Measurements from ENCODE around the gene FOXO3.
"Not testable (repeated sequence)": the region's sequence is repeated elsewhere in the genome, so short reads cannot be mapped to it uniquely, and the experiment has no call there.

The FOXO3 gene

GRCh38 chr6:108556250-108556649 lies 4.5 kb upstream of the FOXO3 start:
- no peak for DNase-seq

- DNase-seq = no peak
Measured at GRCh38 chr6:108556866-108557493, 3.7 kb upstream of the FOXO3 start.

- peak; percentile 80 for DNase-seq
Measured at GRCh38 chr6:108557494-108558371, 3.0 kb upstream of the FOXO3 start.

DNA sequence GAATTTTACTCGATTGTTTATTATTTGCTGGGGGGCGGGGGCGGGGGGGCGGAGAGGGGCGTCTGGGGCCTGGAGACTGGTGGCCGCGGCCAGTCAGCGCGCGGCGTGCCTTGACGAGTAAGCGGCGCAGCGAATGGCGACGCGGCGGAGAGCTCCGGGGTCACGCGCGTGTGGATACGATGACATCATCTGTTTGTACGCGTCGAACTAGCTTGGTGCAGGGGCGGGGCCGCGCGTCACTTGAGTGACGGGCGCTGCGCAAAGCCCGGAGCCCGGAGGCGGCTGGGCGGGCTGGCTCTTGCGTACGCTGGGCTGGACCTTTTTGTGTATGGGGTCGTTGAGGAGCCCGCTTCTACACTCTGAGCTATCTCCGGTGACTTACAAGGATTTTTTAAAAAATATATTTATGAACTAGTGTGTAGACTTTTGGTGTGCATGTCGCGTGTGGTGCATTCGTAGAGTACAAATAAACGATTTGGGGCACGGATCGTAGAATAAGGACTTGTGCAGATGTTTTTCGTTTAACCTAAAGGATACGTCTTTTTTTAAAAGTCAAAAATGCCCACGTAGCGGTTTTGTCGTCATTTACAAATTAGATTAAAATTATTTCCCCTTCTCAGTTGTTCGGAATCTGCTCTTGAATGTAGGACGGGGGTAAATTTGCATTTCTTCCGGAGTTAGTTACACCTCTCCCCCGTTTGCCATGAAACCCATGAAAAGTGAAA lies 2.2 kb upstream of the FOXO3 start:
- DNase-seq = peak; percentile 95

DNA sequence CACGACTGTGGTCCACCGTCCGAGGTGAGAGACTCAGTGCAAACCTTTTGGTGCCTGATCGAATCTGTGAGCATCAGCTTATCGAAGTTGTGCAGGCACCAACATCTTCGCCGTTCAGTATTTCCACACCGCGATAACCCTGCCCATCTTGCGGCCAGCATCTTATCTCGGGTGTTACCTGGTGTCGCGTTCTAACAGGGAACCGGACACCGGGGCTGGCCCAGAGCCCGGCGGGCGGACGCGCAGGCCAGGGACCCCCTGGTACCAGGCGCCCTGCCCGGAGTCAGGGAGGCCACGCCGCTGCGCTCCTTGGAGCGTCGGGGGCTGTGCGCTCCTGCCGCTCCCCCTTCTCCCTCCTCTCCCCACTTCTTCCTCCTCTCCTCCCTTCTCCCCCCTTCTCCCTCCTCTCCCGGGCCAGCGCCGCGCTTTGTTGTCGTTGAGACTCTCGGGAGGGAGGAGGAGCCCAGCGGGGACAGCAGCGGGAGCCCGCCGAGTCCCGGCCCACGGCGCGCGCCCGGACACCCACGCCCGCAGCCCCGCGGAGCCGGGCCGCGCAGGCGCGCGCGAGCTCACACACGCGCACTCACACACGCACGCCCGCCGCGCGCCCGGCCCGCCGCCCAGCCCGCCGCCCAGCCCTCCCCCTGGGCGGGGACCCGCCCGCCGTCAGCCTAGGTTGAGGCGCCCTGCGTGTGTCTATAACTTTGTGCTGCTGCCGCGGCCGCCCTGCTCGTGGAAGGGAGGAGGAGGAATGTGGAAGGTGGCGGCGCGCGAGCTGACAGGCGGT lies 1.4 kb upstream of the FOXO3 start:
- peak; percentile 87 for DNase-seq

DNA sequence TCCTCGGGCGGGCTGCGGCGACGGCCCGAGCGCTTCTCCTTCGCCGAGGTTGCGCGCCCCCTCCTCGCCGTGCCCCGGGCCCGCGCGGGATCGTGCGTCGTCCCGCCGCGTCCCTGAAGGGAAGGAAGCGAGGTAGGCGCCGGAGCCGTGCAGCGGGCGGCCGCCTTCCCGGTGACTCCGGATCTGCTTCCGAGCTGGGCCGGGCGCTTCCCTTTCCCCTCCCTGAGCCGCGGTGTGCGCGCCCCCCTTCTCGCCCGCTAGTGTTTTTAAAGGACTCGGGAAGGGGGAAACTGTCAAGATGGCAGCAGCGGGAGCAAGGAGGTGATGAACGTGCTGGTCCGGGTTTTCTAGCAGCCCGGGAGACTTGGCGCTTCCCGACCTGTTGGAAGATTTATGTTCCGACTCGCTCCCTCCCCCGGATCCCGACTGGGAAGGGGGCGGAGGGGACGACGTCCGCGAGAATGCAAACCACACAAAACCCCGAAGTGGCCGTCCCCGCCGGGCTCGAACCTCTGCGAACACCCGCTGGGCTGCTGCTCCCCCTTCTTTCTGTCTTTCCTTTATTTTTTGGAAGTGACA lies 744 bp upstream of the FOXO3 start:
- DNase-seq = peak; percentile 33

- DNase-seq = not testable (repeated sequence)
Measured at GRCh38 chr6:108561309-108561647, 561 bp downstream of the FOXO3 start.

DNA sequence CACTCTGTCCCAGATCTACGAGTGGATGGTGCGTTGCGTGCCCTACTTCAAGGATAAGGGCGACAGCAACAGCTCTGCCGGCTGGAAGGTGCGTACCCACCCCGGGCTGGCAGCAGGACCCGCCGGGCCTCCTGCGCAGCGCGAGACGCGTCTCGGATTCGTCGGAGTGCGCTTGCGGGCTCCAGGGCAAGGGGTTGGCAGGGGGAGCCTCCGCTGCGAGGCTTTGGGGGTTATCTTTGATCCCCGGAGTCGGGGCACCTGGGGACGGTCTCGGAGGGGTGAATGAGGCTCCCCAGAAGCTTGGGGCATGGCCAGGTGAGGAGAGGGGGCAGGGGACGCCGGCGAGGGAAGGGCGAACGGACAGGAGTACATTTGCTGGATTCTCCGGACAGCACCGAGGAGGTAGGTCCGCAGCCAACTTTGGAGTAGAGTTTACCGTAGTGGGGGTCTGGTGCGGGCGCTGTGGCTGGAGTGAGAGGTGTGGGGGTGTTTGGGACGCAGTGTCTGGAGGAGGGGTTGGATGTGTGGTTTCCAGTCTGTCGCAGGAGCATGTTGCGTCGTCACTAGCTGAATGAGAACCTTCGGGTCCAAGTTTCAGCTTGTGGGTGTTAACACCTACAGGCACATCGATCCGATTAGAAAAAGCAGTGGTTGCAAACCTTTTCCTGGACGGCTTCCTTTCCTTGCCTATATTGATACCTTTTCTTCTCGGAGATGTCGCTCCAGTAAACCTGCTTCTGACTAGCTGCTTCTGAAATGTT lies 1.2 kb downstream of the FOXO3 start:
- DNase-seq = peak; percentile 15

GRCh38 chr6:108562503-108562993 lies 1.8 kb downstream of the FOXO3 start:
- peak; percentile 10 for DNase-seq

GRCh38 chr6:108563292-108563691 lies 2.6 kb downstream of the FOXO3 start:
- DNase-seq = no peak

GRCh38 chr6:108564178-108564577 lies 3.5 kb downstream of the FOXO3 start:
- no peak for DNase-seq

- no peak for DNase-seq
Measured at GRCh38 chr6:108565091-108565766, 4.5 kb downstream of the FOXO3 start.

DNA sequence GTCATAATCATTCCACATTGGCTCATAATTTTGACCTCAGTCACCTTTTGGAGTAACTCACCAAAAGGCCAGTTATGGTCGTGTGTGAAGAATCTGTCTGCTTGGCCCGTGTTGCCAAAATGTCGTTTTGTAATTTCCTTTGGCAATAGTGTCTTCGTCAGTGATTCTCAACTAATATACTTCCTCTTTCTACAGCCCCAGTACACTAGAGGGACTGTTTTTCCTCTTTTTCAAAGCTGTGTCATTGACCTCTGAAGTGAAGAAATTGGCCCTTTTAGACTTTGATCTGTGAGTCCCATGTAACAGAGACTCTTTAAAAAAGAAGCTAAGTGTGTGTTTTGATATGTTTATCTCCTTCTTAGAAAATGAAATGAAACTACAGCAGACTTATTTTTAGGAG lies 5.2 kb downstream of the FOXO3 start:
- DNase-seq = no peak

GRCh38 chr6:108566406-108566805 lies 5.7 kb downstream of the FOXO3 start:
- DNase-seq = no peak

- no peak for DNase-seq
Measured at GRCh38 chr6:108568101-108568500, 7.4 kb downstream of the FOXO3 start.

- DNase-seq = no peak
Measured at GRCh38 chr6:108568551-108569305, 8.0 kb downstream of the FOXO3 start.

DNA sequence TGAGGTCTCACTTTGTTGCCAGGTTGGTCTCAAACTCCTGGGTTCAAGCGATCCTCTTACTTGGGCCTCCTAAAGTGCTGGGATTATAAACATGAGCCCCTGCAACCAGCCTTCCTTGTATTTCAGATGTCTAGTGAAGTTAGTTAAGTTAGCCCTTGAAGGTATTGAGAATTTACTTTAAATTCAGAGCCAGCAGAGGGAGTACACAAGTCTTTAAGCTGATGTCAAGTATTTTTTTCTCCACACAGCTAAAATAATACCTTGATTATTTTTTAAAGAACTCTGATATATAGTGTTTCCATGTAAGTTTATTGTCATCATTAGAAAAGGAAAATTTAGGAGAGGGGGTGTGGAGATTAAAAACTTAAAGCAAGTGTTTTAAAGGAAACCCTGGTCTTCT lies 9.8 kb downstream of the FOXO3 start:
- no peak for DNase-seq

DNA sequence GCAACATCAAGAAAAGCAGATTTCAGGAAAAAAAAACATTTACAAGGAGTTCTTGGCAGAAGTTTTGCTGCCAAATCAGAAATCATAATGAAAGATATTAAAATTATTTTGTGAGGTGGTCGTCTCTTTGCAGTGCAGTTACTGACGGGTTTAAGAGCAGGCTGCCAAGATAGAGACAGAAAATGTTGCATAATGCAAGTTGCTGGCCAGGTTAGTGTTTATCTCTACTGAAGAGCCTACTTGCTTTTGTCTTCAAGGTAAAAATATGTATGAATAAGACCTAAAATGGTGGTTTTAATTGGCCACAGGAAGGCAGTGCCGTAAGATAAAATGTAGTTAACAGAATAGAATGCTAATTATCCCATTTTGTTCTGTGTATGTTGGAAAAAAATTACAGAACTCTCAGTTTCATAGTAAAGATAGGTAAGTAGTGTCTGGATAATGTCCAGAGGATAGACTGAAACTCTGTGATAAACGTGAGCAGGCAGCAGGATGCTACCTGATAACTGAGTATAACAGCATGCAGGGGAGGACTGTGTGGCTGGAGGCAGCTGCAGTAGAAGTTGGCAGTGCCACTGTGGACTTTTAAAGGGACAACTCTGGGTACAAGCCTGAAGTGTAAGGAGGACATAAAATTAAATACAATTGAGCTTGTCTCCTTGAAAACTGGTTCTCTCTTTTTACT lies 13.9 kb downstream of the FOXO3 start:
- no peak for DNase-seq

- DNase-seq = no peak
Measured at GRCh38 chr6:108575905-108576494, 15.3 kb downstream of the FOXO3 start.

Data from activated gamma-delta T cell (primary cell).